B cell (primary cell): ENCODE results near the gene SPHK2.

Source experiments
- CTCF ChIP-seq: fragments of 200-600 bp; IDR thresholded peaks from one replicate; pipeline ENCODE4 v1.8.0; 2022; ENCODE audit warnings: antibody characterized with exemption, mild to moderate bottlenecking
- EZH2 ChIP-seq: IDR thresholded peaks from 2 replicates; pipeline ENCODE4 v1.6.1; 2012; ENCODE audit warnings: borderline replicate concordance, low read depth, mild to moderate bottlenecking, moderate library complexity, low read length; ENCODE audit not compliant: insufficient read depth, poor library complexity, severe bottlenecking

- TF ChIP-seq CTCF (no peak), EZH2 (no peak)
Measured at GRCh38 chr19:48633148-48634035, 14.1 kb downstream of the SPHK2 start.
